Upper lobe of right lung (tissue), 1 donor: ENCODE data around the gene WDFY2. TPM values are rescaled to one million over a fixed set of nuclear protein-coding genes. Genes with fewer than 3 reads are reported as not detected.
A peak's percentile ranks its signal among the peaks of the same experiment; 100 is the strongest.

Experiments used
- ATAC-seq: fragments of 200-7000 bp; cut with Tn5 transposase; one replicate; pipeline ENCODE4 v1.9.1; 2020; ENCODE audit warnings: mild to moderate bottlenecking, moderate library complexity
- DNase-seq: peaks from one replicate; pipeline ENCODE4 v3.0.0-alpha.2; 2020
- H3K27ac ChIP-seq: fragments of 200-600 bp; one replicate; pipeline ENCODE4 v1.8.0; 2022
- H3K27me3 ChIP-seq: fragments of 200-600 bp; one replicate; pipeline ENCODE4 v1.8.0; 2022; ENCODE audit warnings: mild to moderate bottlenecking
- H3K36me3 ChIP-seq: fragments of 200-600 bp; one replicate; pipeline ENCODE4 v1.8.0; 2022
- H3K4me1 ChIP-seq: fragments of 200-600 bp; one replicate; pipeline ENCODE4 v1.8.0; 2022
- H3K4me3 ChIP-seq: fragments of 200-600 bp; one replicate; pipeline ENCODE4 v1.8.0; 2022; ENCODE audit warnings: mild to moderate bottlenecking
- H3K9me3 ChIP-seq: fragments of 200-600 bp; one replicate; pipeline ENCODE4 v1.8.0; 2022
- intact Hi-C: fragments of 100-400 bp; cut with DNase I; formaldehyde crosslinking; loops from one replicate; pipeline ENCODE4 v1.11.0; 2022
- total RNA-seq: library from RNA; stranded (reverse); fragmentation: NEBNext Ultra II Directional; extraction: Animal tissue kit (Norgen Biotek cat#: 25700); gene quantifications from one replicate; pipeline ENCODE4 v1.2.1, GENCODE V29; 2021
- TF ChIP-seq, protein P1 (sequence below): fragments of 200-600 bp; IDR thresholded peaks from one replicate; pipeline ENCODE4 v1.8.0; 2022; ENCODE audit warnings: antibody characterized with exemption
- donor health status: DM: no; HTN: yes; CAD: no; lungs with severe emphysema.

Gene WDFY2
- total RNA-seq, 1 donor from 2014 or later = 13.1 TPM

DNA sequence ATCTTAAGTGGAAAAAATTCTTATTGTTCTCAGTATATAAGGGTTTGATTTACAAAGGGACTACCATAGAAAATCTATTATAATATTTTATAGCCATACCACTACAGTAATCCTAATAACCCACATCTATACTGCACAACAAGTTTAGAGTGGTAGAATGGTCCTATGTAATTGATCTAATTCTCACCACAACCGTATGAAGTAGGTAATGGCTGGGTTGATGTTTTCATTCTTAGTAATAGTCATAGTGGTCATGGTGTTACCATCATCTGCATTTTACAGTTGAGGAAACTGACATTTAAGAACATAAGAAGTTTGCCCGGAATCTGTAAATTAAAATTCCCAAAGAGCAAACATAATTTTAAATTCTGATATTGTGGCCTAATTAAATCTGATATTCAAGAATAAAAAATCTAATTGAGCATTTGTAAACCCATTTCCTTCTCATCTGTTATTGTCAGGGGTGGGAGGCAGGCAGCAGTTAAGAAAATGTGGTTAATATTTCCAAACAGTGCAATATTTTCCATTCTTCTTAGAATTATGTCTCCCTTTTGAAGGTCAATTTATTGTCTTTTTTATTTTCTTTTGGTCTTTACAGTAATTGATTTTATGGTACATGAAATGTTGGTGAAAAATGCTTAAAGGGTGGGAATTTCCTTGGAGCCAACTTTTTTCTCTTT lies 154.1 kb downstream of the WDFY2 start:
- Histone ChIP-seq H3K9me3 (no peaks in the 10 kb centered on the region), H3K27me3 (no peaks in the 10 kb centered on the region), H3K4me1 (peaks cover 6% of the 10 kb centered on the region), H3K27ac (no peak overlapping the region), H3K4me3 (no peak overlapping the region), H3K36me3 (no peaks in the 10 kb centered on the region)
- ATAC-seq (no peak), DNase-seq (no peak)
- TF ChIP-seq, protein P1, sequence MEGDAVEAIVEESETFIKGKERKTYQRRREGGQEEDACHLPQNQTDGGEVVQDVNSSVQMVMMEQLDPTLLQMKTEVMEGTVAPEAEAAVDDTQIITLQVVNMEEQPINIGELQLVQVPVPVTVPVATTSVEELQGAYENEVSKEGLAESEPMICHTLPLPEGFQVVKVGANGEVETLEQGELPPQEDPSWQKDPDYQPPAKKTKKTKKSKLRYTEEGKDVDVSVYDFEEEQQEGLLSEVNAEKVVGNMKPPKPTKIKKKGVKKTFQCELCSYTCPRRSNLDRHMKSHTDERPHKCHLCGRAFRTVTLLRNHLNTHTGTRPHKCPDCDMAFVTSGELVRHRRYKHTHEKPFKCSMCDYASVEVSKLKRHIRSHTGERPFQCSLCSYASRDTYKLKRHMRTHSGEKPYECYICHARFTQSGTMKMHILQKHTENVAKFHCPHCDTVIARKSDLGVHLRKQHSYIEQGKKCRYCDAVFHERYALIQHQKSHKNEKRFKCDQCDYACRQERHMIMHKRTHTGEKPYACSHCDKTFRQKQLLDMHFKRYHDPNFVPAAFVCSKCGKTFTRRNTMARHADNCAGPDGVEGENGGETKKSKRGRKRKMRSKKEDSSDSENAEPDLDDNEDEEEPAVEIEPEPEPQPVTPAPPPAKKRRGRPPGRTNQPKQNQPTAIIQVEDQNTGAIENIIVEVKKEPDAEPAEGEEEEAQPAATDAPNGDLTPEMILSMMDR = no peak
- intact Hi-C loops = no loop called here

DNA sequence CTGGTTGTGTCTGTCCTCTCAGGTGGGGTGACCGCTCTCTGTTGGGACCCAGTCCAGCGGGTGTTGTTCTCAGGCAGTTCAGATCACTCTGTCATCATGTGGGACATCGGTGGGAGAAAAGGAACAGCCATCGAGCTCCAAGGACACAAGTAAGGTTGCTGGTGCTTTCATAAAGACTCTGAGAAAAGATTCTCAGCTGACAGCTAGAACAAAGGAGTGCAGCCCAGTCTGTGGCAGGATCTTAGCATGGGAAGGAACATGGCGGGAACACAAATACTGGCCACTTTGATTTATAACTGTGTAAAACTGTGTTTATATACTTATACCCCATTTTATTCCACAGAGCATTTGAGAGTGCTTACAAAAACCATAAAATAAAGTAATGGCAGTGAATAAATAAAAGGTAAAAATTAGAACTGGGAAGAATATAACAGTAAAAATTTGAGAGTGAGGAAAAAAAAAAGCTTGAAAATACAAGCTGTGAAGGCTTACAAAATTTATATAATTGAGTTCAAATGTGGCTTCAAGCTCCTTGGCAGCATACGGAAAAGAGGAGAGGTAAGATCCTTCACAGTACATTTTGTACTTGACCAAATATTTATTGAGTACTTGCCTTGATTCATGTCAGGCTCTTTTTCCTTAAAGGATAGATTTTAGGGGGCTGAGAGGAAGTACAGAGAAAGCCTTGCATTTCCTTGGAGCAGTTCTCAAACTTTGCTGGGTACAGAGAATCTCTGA lies 154.9 kb downstream of the WDFY2 start:
- TF ChIP-seq, protein P1 = no peak
- DNase-seq (no peak), ATAC-seq (no peak)
- intact Hi-C loops = no loop called here
- no peaks in the 10 kb centered on the region for H3K36me3 ChIP-seq
- peak overlapping the region; percentile 53 for H3K27ac ChIP-seq
- H3K27me3 ChIP-seq = no peaks in the 10 kb centered on the region
- no peak overlapping the region for H3K4me3 ChIP-seq
- no peaks in the 10 kb centered on the region for H3K4me1 ChIP-seq
- no peaks in the 10 kb centered on the region for H3K9me3 ChIP-seq

DNA sequence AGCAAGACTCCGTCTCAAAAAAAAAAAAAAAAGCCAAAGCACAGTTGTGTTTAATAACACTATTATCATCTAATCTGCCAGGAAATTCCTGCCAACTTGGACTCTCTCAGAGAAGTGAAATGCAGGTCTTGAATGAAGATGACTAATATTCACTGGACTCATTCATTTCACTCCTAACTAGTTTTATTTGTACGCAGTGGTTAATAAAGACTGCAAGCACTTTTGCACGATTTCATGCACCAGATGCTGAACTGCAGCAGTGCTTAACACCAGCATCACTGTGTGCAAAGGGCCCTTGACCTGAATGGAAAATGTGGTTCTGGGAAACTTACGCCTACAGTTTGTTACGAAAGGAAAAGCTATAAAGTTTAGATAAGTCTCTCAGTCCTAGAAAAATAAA lies 156.4 kb downstream of the WDFY2 start:
- H3K27ac ChIP-seq = peak overlapping the region; percentile 44
- intact Hi-C loops = no loop called here
- ATAC-seq = no peak

DNA sequence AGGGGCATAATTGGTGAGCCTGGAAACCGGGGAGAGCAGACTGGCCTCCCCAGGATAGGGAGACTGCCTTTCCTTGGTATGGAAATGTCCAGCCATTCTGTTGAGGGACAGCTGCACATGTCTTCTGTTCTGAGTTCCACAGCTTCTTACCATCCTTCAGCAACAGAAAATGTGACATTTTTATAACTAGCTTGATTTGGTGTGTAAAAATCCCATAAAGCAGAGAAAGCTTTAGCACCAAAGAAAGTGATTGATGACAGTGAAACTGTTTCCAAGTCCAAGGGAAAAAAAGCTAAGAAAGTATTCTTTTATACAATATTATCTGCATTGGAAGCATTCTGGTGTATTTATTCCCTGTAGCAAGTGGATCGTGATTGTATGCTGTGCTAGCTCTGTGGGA lies 157.8 kb downstream of the WDFY2 start:
- Histone ChIP-seq H3K4me3 (no peak overlapping the region), H3K27ac (no peak overlapping the region), H3K36me3 (no peaks in the 10 kb centered on the region), H3K27me3 (no peaks in the 10 kb centered on the region), H3K9me3 (no peaks in the 10 kb centered on the region), H3K4me1 (no peaks in the 10 kb centered on the region)
- ATAC-seq (no peak), DNase-seq (no peak)
- TF ChIP-seq, protein P1 = no peak
- intact Hi-C loops = no loop called here

More for the DNA sequence above, 156.4 kb downstream of the WDFY2 start:
- Histone ChIP-seq H3K36me3 (no peaks in the 10 kb centered on the region), H3K9me3 (no peaks in the 10 kb centered on the region), H3K27me3 (no peaks in the 10 kb centered on the region), H3K4me1 (no peaks in the 10 kb centered on the region), H3K4me3 (no peak overlapping the region)
- TF ChIP-seq, protein P1 = no peak
- no peak for DNase-seq

DNA sequence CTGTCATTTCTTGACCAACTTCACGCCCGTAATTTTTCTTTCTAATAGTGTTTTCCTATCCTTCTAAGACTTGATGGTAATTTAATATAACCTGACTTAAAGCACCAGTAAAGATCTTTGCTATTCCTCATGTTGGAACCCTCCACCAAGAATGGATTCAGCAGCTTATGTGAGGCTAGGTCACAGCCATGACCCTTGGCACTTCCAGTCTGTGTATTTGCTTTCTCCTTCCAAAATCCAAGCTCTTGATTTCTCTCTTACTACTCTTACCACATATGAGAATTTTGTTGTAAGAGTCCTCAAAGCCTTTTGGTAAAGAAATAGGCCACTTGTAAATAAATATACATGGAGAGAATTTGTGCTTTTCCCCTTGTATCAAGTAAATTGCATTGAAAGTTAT lies 158.3 kb downstream of the WDFY2 start:
- Histone ChIP-seq H3K36me3 (no peaks in the 10 kb centered on the region), H3K27me3 (no peaks in the 10 kb centered on the region), H3K9me3 (no peaks in the 10 kb centered on the region), H3K4me1 (no peaks in the 10 kb centered on the region), H3K27ac (no peak overlapping the region), H3K4me3 (no peak overlapping the region)
- no peak for DNase-seq
- intact Hi-C loops = no loop called here
- TF ChIP-seq, protein P1 = no peak
- ATAC-seq = no peak
